SK-N-SH (cell line): ENCODE data around the gene ZNF829.

ENCODE experiments used
- POLR2AphosphoS5 ChIP-seq: IDR thresholded peaks from 2 replicates; pipeline ENCODE4 v1.6.1; 2012; ENCODE audit warnings: low read depth, low read length
- RFX5 ChIP-seq: IDR thresholded peaks from 2 replicates; pipeline ENCODE4 v1.6.1; 2012; ENCODE audit warnings: mild to moderate bottlenecking, improper control_type of control experiment, low read length
- TF ChIP-seq, protein P1 (sequence below): fragments of 200-600 bp; sonication (generic); IDR thresholded peaks from 2 replicates; pipeline ENCODE4 v1.6.1; 2017; ENCODE audit warnings: antibody characterized with exemption, mild to moderate bottlenecking, moderate library complexity
- TF ChIP-seq, protein P2 (sequence below): IDR thresholded peaks from 2 replicates; pipeline ENCODE4 v1.4.0; 2012; ENCODE audit warnings: low read depth, borderline replicate concordance

DNA sequence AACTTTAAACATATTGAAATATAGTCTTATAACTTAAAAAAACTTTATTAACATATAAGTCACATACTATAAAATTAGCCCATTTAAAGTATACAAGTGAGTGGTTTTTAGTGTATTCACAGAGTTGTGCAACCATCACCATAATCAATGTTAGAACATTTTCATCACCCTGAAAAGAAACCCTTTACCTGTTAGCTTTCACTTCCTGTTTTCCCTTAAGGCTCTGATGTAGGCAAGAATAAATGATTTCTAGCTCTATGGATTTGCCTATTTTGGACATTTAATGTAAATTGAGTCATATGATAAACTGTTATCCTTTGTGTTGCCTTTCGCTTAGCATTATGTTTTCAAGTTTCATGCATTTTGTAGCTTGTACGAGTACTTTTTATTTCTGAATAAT is 15.6 kb upstream of the ZNF829 start:
- TF ChIP-seq, protein P1, sequence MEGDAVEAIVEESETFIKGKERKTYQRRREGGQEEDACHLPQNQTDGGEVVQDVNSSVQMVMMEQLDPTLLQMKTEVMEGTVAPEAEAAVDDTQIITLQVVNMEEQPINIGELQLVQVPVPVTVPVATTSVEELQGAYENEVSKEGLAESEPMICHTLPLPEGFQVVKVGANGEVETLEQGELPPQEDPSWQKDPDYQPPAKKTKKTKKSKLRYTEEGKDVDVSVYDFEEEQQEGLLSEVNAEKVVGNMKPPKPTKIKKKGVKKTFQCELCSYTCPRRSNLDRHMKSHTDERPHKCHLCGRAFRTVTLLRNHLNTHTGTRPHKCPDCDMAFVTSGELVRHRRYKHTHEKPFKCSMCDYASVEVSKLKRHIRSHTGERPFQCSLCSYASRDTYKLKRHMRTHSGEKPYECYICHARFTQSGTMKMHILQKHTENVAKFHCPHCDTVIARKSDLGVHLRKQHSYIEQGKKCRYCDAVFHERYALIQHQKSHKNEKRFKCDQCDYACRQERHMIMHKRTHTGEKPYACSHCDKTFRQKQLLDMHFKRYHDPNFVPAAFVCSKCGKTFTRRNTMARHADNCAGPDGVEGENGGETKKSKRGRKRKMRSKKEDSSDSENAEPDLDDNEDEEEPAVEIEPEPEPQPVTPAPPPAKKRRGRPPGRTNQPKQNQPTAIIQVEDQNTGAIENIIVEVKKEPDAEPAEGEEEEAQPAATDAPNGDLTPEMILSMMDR, result no peak
- no peak for TF ChIP-seq RFX5
- no peak for TF ChIP-seq POLR2AphosphoS5
- TF ChIP-seq, protein P2, sequence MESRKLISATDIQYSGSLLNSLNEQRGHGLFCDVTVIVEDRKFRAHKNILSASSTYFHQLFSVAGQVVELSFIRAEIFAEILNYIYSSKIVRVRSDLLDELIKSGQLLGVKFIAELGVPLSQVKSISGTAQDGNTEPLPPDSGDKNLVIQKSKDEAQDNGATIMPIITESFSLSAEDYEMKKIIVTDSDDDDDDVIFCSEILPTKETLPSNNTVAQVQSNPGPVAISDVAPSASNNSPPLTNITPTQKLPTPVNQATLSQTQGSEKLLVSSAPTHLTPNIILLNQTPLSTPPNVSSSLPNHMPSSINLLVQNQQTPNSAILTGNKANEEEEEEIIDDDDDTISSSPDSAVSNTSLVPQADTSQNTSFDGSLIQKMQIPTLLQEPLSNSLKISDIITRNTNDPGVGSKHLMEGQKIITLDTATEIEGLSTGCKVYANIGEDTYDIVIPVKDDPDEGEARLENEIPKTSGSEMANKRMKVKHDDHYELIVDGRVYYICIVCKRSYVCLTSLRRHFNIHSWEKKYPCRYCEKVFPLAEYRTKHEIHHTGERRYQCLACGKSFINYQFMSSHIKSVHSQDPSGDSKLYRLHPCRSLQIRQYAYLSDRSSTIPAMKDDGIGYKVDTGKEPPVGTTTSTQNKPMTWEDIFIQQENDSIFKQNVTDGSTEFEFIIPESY, result no peak
